HEK293 (cell line): ENCODE data around the gene MCM3AP.

ENCODE experiments used
- BCL11A ChIP-seq: fragments of 450-650 bp; formaldehyde crosslinking; IDR thresholded peaks from 2 replicates; pipeline ENCODE4 v1.5.1; 2016; ENCODE audit warnings: low read depth, missing biosample characterization, missing genetic modification characterization
- KLF7 ChIP-seq: fragments of 450-650 bp; formaldehyde crosslinking; IDR thresholded peaks from 2 replicates; pipeline ENCODE4 v1.5.1; 2016; ENCODE audit warnings: missing biosample characterization, missing genetic modification characterization, borderline replicate concordance
- OSR2 ChIP-seq: fragments of 450-650 bp; formaldehyde crosslinking; IDR thresholded peaks from 2 replicates; pipeline ENCODE4 v1.5.1; 2016; ENCODE audit warnings: missing biosample characterization, missing genetic modification characterization
- TF ChIP-seq, protein P1 (sequence below): fragments of 450-650 bp; formaldehyde crosslinking; IDR thresholded peaks from 2 replicates; pipeline ENCODE4 v1.5.1; 2016; ENCODE audit warnings: missing biosample characterization, missing genetic modification characterization
- TF ChIP-seq, protein P2 (sequence below): fragments of 450-650 bp; formaldehyde crosslinking; IDR thresholded peaks from 2 replicates; pipeline ENCODE4 v1.5.1; 2016; ENCODE audit warnings: missing biosample characterization, missing genetic modification characterization

DNA sequence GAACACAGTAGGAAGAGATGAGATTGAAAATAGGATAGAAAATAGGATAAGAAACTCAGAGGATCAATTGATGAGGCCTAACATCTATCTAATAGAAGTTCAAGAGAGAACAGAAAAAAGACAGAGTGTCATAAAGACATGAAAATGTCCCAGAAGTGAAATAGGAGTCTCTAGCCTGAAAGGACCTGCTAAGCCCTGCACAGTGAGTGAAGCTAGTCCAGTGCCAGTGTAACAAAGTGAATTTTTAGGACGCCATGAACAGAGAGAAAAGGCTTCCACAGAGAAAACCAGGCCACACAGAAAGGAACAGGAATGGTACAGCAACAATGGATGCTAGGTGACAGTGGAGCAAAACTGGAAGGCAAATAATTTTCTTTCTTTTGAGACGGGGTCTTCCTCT, 36.6 kb downstream of the MCM3AP start:
- TF ChIP-seq, protein P1, sequence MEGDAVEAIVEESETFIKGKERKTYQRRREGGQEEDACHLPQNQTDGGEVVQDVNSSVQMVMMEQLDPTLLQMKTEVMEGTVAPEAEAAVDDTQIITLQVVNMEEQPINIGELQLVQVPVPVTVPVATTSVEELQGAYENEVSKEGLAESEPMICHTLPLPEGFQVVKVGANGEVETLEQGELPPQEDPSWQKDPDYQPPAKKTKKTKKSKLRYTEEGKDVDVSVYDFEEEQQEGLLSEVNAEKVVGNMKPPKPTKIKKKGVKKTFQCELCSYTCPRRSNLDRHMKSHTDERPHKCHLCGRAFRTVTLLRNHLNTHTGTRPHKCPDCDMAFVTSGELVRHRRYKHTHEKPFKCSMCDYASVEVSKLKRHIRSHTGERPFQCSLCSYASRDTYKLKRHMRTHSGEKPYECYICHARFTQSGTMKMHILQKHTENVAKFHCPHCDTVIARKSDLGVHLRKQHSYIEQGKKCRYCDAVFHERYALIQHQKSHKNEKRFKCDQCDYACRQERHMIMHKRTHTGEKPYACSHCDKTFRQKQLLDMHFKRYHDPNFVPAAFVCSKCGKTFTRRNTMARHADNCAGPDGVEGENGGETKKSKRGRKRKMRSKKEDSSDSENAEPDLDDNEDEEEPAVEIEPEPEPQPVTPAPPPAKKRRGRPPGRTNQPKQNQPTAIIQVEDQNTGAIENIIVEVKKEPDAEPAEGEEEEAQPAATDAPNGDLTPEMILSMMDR (tag by site-specific recombination) = no peak
- TF ChIP-seq, protein P2, sequence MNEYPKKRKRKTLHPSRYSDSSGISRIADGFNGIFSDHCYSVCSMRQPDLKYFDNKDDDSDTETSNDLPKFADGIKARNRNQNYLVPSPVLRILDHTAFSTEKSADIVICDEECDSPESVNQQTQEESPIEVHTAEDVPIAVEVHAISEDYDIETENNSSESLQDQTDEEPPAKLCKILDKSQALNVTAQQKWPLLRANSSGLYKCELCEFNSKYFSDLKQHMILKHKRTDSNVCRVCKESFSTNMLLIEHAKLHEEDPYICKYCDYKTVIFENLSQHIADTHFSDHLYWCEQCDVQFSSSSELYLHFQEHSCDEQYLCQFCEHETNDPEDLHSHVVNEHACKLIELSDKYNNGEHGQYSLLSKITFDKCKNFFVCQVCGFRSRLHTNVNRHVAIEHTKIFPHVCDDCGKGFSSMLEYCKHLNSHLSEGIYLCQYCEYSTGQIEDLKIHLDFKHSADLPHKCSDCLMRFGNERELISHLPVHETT = no peak
- no peak for TF ChIP-seq BCL11A (tag by site-specific recombination)
- TF ChIP-seq KLF7 = no peak
- TF ChIP-seq OSR2 (tag by site-specific recombination) = no peak
